Central memory CD8-positive, alpha-beta T cell (primary cell): ENCODE results near the gene RPLP2.
A peak's percentile ranks its signal among the peaks of the same experiment; 100 is the strongest.

Experiments used
- ATAC-seq: fragments of 150-1000 bp; cut with Tn5 transposase; replicated peaks from 2 replicates; pipeline ENCODE4 v1.10.0; 2022; ENCODE audit warnings: mild to moderate bottlenecking, moderate FRiP score, moderate number of reproducible peaks; ENCODE audit not compliant: poor library complexity, severe bottlenecking; ENCODE audit errors: extremely low read depth
- DNase-seq, 2 donors: peaks; one replicate each; pipeline ENCODE4 v3.0.0; 2021; ENCODE audit warnings: low spot score in 2 of 2
- H3K27ac Mint-ChIP-seq: one replicate; pipeline ENCODE4 v1.8.0; 2022; ENCODE audit warnings: low read depth, mild to moderate bottlenecking, moderate library complexity, mixed read lengths
- H3K27me3 Mint-ChIP-seq: one replicate; pipeline ENCODE4 v1.8.0; 2022; ENCODE audit warnings: mixed read lengths
- H3K36me3 Mint-ChIP-seq: one replicate; pipeline ENCODE4 v1.8.0; 2022; ENCODE audit warnings: mild to moderate bottlenecking, moderate library complexity, mixed read lengths; ENCODE audit not compliant: insufficient read depth
- H3K4me1 Mint-ChIP-seq: one replicate; pipeline ENCODE4 v1.8.0; 2022; ENCODE audit warnings: mixed read lengths
- H3K4me3 Mint-ChIP-seq: one replicate; pipeline ENCODE4 v1.8.0; 2022; ENCODE audit warnings: mild to moderate bottlenecking, moderate library complexity, mixed read lengths
- H3K9me3 Mint-ChIP-seq: one replicate; pipeline ENCODE4 v1.8.0; 2022; ENCODE audit warnings: mixed read lengths

RPLP2 gene

DNA sequence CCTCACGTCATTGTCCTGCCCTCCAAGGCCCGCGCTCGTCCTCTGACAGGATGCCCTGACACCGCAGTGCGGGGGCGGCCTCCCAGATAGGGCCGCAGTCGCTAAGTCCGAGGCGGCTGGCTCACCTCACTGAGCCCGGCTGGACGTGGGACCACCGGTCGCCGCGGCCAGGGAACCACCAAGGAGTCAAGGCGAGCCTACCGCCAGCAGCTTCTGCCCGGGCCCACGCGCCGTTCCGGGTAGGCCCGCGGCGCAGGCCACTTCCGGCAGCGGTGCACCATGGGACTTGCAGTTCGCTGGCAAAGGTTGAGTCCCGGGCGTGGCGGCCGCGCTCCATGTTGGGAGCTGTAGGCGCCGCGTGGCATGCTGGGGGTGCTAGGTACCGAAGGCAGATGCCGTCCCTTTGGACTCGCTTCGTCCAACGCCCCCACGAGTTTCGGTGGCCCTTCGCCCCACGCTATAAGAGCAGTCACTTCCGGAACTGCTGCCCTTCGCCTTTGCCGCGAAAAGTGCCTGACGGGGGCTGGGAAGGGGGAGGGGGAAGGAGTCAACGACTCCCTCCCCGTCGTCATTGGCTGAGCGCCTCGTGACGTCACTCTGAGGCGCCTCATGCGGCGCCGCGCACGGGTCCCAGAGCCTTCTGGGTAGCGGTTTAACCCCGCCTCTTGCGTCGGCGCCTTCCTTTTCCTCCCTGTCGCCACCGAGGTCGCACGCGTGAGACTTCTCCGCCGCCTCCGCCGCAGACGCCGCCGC lies at the start of gene RPLP2:
RPLP2 (plus strand) TSS at position 681 of the 753 bp plus-strand sequence. CDS start 268 bp downstream, outside the sequence.
- peak; percentile 89 for ATAC-seq
- Mint-ChIP-seq H3K27ac (peak within 1 kb of the TSS; percentile 95), H3K27me3 (no peaks in the 10 kb centered on the region), H3K4me3 (peak within 1 kb of the TSS; percentile 89), H3K4me1 (peaks cover 35% of the 10 kb centered on the region), H3K9me3 (no peaks in the 10 kb centered on the region), H3K36me3 (peaks cover 49% of the 10 kb centered on the region)
- DNase-seq: peak; percentile 97

GRCh38 chr11:760236-760635 lies 49.5 kb upstream of the RPLP2 start:
- no peaks in the 10 kb centered on the region for H3K27me3 Mint-ChIP-seq
- no peak overlapping the region for H3K4me3 Mint-ChIP-seq
- H3K4me1 Mint-ChIP-seq: no peaks in the 10 kb centered on the region
- H3K36me3 Mint-ChIP-seq: peaks cover 25% of the 10 kb centered on the region
- no peaks in the 10 kb centered on the region for H3K9me3 Mint-ChIP-seq
- no peak overlapping the region for H3K27ac Mint-ChIP-seq
- DNase-seq (no peak), ATAC-seq (no peak)

DNA sequence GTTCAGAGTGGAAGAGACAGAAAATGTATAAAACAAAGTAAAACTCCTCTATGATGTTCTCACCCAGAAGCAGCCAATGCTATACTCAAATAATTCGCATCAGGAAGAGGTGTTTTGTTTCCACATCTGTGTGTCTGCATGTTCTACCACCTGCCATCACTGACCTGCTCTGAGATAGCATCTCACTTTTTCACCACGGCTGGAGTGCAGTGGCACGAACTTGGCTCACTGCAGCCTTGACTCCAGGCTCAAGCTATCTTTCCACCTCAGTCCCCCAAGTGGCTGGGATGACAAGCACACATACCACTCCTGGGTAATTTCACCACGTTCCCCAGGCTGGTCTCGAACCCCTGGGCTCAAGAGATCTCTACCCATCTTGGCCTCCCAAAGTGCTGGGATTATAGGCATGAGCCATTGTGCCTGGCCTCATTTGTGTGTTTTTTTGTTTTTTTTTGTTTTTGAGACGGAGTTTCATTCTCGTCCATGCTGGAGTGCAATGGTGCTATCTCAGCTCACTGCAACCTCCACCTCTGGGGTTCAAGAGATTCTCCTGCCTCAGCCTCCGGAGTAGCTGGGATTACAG lies 48.1 kb upstream of the RPLP2 start:
- Mint-ChIP-seq H3K27me3 (no peaks in the 10 kb centered on the region), H3K9me3 (no peaks in the 10 kb centered on the region), H3K36me3 (peaks cover 23% of the 10 kb centered on the region), H3K4me3 (no peak overlapping the region), H3K4me1 (no peaks in the 10 kb centered on the region), H3K27ac (no peak overlapping the region)
- no peak for ATAC-seq
- DNase-seq: no peak

DNA sequence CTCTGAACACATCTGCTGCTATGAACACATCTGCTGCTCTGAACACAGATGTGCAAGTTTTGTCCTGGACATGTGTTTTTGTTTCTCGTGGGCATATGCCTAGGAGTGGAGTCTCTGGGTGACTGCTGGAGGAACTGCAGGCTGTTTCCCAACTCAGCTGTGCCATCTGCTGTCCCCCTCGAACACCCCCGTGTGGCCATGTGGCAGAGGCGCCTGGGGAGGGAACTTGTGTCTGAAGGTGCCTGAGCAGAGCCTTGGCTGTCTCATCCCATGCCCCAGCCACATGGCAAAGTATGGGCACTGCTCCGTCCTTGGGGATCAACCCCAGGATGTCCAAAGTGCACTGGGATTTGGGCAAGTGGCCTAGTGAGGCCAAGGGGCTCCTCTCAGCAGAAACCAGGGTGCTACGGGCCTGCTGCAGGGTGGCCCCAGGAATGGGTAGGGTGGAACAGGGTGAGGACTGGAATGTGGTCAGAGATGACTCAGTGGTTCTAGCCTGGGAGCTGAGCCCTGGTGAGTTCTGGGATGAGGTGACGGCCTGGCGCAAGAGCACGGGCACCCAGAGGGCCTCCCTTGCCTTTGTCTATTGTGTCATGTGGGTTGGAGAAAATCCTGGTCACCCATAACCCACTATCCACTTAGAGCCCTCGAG lies 47.2 kb upstream of the RPLP2 start:
- H3K9me3 Mint-ChIP-seq: no peaks in the 10 kb centered on the region
- H3K4me3 Mint-ChIP-seq: no peak overlapping the region
- ATAC-seq (no peak), DNase-seq (no peak)
- peaks cover 21% of the 10 kb centered on the region for H3K36me3 Mint-ChIP-seq
- peak overlapping the region; percentile 69 for H3K27ac Mint-ChIP-seq
- H3K4me1 Mint-ChIP-seq: no peaks in the 10 kb centered on the region
- H3K27me3 Mint-ChIP-seq: no peaks in the 10 kb centered on the region

GRCh38 chr11:763073-763463 lies 46.7 kb upstream of the RPLP2 start:
- no peaks in the 10 kb centered on the region for H3K4me1 Mint-ChIP-seq
- no peaks in the 10 kb centered on the region for H3K9me3 Mint-ChIP-seq
- DNase-seq: no peak
- peak overlapping the region; percentile 69 for H3K27ac Mint-ChIP-seq
- no peaks in the 10 kb centered on the region for H3K27me3 Mint-ChIP-seq
- H3K4me3 Mint-ChIP-seq: no peak overlapping the region
- peaks cover 21% of the 10 kb centered on the region for H3K36me3 Mint-ChIP-seq
- no peak for ATAC-seq

GRCh38 chr11:763549-764321 lies 46.0 kb upstream of the RPLP2 start:
- no peaks in the 10 kb centered on the region for H3K27me3 Mint-ChIP-seq
- no peaks in the 10 kb centered on the region for H3K4me1 Mint-ChIP-seq
- H3K27ac Mint-ChIP-seq: no peak overlapping the region
- no peak for ATAC-seq
- H3K9me3 Mint-ChIP-seq: no peaks in the 10 kb centered on the region
- DNase-seq: no peak
- H3K4me3 Mint-ChIP-seq: no peak overlapping the region
- H3K36me3 Mint-ChIP-seq: peaks cover 21% of the 10 kb centered on the region

DNA sequence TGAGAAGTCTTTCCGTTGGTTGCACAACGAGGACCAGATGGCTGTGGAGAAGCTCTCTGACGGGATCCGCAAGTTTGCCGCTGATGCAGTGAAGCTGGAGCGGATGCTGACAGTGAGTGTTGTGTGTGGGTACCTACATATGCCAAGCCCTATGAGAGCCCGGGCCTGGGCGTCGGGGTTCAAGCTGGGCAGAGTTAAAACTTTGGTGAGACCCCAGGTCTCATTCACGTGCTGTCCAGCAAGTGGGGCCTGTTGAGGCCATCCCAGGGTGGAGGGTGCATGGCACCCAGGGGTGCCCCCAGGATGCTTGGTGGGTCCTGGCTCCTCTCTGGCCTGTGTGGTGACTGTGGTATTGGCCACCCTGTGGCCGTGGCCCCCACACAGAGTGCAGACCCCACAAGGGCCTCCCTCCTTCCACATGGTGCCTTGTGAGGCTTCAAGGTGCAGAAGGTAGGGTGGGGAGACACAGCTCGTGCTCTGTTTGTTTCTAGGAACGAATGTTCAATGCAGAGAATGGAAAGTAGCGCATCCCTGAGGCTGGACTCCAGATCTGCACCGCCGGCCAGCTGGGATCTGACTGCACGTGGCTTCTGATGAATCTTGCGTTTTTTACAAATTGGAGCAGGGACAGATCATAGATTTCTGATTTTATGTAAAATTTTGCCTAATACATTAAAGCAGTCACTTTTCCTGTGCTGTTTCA lies 45.3 kb upstream of the RPLP2 start:
- no peak overlapping the region for H3K4me3 Mint-ChIP-seq
- H3K9me3 Mint-ChIP-seq: no peaks in the 10 kb centered on the region
- no peaks in the 10 kb centered on the region for H3K27me3 Mint-ChIP-seq
- H3K36me3 Mint-ChIP-seq: peaks cover 20% of the 10 kb centered on the region
- ATAC-seq: no peak
- no peak for DNase-seq
- no peaks in the 10 kb centered on the region for H3K4me1 Mint-ChIP-seq
- H3K27ac Mint-ChIP-seq: no peak overlapping the region

- no peak overlapping the region for H3K27ac Mint-ChIP-seq
These were observed 44.6 kb upstream of the RPLP2 start for GRCh38 chr11:765025-765801.

GRCh38 chr11:765802-766091 lies 44.0 kb upstream of the RPLP2 start:
- no peaks in the 10 kb centered on the region for H3K9me3 Mint-ChIP-seq
- H3K4me1 Mint-ChIP-seq: no peaks in the 10 kb centered on the region
- H3K4me3 Mint-ChIP-seq: no peak overlapping the region
- H3K27ac Mint-ChIP-seq: no peak overlapping the region
- no peak for DNase-seq
- no peak for ATAC-seq
- H3K27me3 Mint-ChIP-seq: no peaks in the 10 kb centered on the region
- peaks cover 18% of the 10 kb centered on the region for H3K36me3 Mint-ChIP-seq

More at GRCh38 chr11:765025-765801, 44.6 kb upstream of the RPLP2 start:
- H3K27me3 Mint-ChIP-seq: no peaks in the 10 kb centered on the region
- H3K4me3 Mint-ChIP-seq: no peak overlapping the region
- no peaks in the 10 kb centered on the region for H3K4me1 Mint-ChIP-seq
- DNase-seq: peak; percentile 47 to 52
- peaks cover 17% of the 10 kb centered on the region for H3K36me3 Mint-ChIP-seq
- no peaks in the 10 kb centered on the region for H3K9me3 Mint-ChIP-seq
- peak; percentile 58 for ATAC-seq

- Mint-ChIP-seq H3K27me3 (no peaks in the 10 kb centered on the region), H3K36me3 (peaks cover 14% of the 10 kb centered on the region), H3K4me3 (no peak overlapping the region), H3K4me1 (no peaks in the 10 kb centered on the region), H3K9me3 (no peaks in the 10 kb centered on the region), H3K27ac (peak overlapping the region; percentile 11)
- DNase-seq (no peak), ATAC-seq (no peak)
These were observed 43.4 kb upstream of the RPLP2 start for GRCh38 chr11:766106-766935.

DNA sequence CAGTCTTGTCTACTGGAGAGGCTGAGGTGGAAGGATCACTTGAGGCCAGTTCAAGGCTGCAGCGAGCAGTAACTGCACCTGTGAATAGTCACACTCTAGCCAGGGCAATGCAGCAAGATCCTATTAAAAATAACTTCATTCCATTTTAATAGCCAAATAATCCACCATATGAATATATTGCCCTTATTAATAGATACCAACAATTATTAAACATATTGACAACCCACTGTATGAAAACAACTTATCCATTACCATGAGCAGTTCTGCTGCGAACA lies 42.9 kb upstream of the RPLP2 start:
- no peaks in the 10 kb centered on the region for H3K9me3 Mint-ChIP-seq
- no peaks in the 10 kb centered on the region for H3K4me1 Mint-ChIP-seq
- peak overlapping the region; percentile 11 for H3K27ac Mint-ChIP-seq
- H3K27me3 Mint-ChIP-seq: no peaks in the 10 kb centered on the region
- ATAC-seq (no peak), DNase-seq (no peak)
- H3K4me3 Mint-ChIP-seq: no peak overlapping the region
- H3K36me3 Mint-ChIP-seq: peaks cover 14% of the 10 kb centered on the region
